ENCODE results near the gene ELMO1. TPM values are rescaled to one million over a fixed set of nuclear protein-coding genes. Genes with fewer than 3 reads are reported as not detected.
A peak's percentile ranks its signal among the peaks of the same experiment; 100 is the strongest.

The ELMO1 gene
- total RNA-seq, 1 donor: 508 TPM

GRCh38 chr7:37376386-37376785, 72.3 kb downstream of the ELMO1 start:
- no peak for DNase-seq (ENCODE audit: low read depth in 2 of 3, low spot score in 2 of 3)

- DNase-seq (ENCODE audit: low read depth in 2 of 3, low spot score in 2 of 3): no peak
Measured at GRCh38 chr7:37372750-37373149, 75.9 kb downstream of the ELMO1 start.

GRCh38 chr7:37371755-37372154, 76.9 kb downstream of the ELMO1 start:
- no peak for DNase-seq (ENCODE audit: low read depth in 2 of 3, low spot score in 2 of 3)

- DNase-seq (ENCODE audit: low read depth in 2 of 3, low spot score in 2 of 3): no peak
Measured at GRCh38 chr7:37369906-37370305, 78.8 kb downstream of the ELMO1 start.

- DNase-seq (ENCODE audit: low read depth in 2 of 3, low spot score in 2 of 3): no peak
Measured at GRCh38 chr7:37368540-37368939, 80.1 kb downstream of the ELMO1 start.

- DNase-seq (ENCODE audit: low read depth in 2 of 3, low spot score in 2 of 3): no peak
Measured at GRCh38 chr7:37367010-37367409, 81.7 kb downstream of the ELMO1 start.

GRCh38 chr7:37366445-37366844, 82.2 kb downstream of the ELMO1 start:
- DNase-seq (ENCODE audit: low read depth in 2 of 3, low spot score in 2 of 3): no peak

GRCh38 chr7:37365405-37365804, 83.3 kb downstream of the ELMO1 start:
- DNase-seq (ENCODE audit: low read depth in 2 of 3, low spot score in 2 of 3): peak in 1 of 3 donors; percentile 46

GRCh38 chr7:37364856-37365255, 83.8 kb downstream of the ELMO1 start:
- no peak for DNase-seq (ENCODE audit: low read depth in 2 of 3, low spot score in 2 of 3)

- no peak for DNase-seq (ENCODE audit: low read depth in 2 of 3, low spot score in 2 of 3)
Measured at GRCh38 chr7:37363536-37364491, 84.8 kb downstream of the ELMO1 start.

GRCh38 chr7:37362802-37363201, 85.9 kb downstream of the ELMO1 start:
- DNase-seq (ENCODE audit: low read depth in 2 of 3, low spot score in 2 of 3): no peak

GRCh38 chr7:37360484-37360883, 88.2 kb downstream of the ELMO1 start:
- DNase-seq (ENCODE audit: low read depth in 2 of 3, low spot score in 2 of 3): no peak

- DNase-seq (ENCODE audit: low read depth in 2 of 3, low spot score in 2 of 3): no peak
Measured at GRCh38 chr7:37359662-37360444, 88.8 kb downstream of the ELMO1 start.

GRCh38 chr7:37359180-37359579, 89.5 kb downstream of the ELMO1 start:
- no peak for DNase-seq (ENCODE audit: low read depth in 2 of 3, low spot score in 2 of 3)

- peak in 2 of 3 donors; percentile 44 to 66 for DNase-seq (ENCODE audit: low read depth in 2 of 3, low spot score in 2 of 3)
Measured at GRCh38 chr7:37357637-37357996, 91.0 kb downstream of the ELMO1 start.

GRCh38 chr7:37356911-37357636, 91.6 kb downstream of the ELMO1 start:
- peak in 1 of 3 donors; percentile 33 for DNase-seq (ENCODE audit: low read depth in 2 of 3, low spot score in 2 of 3)

GRCh38 chr7:37354656-37355131, 94.0 kb downstream of the ELMO1 start:
- peak in 2 of 3 donors; percentile 83 to 92 for DNase-seq (ENCODE audit: low read depth in 2 of 3, low spot score in 2 of 3)

- DNase-seq (ENCODE audit: low read depth in 2 of 3, low spot score in 2 of 3): no peak
Measured at GRCh38 chr7:37353949-37354655, 94.6 kb downstream of the ELMO1 start.

- peak; percentile 59 to 94 (median 87) for DNase-seq (ENCODE audit: low read depth in 2 of 3, low spot score in 2 of 3)
Measured at GRCh38 chr7:37352974-37353948, 95.4 kb downstream of the ELMO1 start.
